RKO (cell line): ENCODE data around the gene ERCC2.
"Not testable (repeated sequence)": the region's sequence is repeated elsewhere in the genome, so short reads cannot be mapped to it uniquely, and the experiment has no call there.

ENCODE experiments used
- DNase-seq: peaks from one replicate; pipeline ENCODE4 v3.0.0-alpha.2; 2016; ENCODE audit warnings: low spot score

Gene ERCC2

GRCh38 chr19:45333609-45334303 is 36.6 kb downstream of the ERCC2 start:
- DNase-seq = no peak

DNA sequence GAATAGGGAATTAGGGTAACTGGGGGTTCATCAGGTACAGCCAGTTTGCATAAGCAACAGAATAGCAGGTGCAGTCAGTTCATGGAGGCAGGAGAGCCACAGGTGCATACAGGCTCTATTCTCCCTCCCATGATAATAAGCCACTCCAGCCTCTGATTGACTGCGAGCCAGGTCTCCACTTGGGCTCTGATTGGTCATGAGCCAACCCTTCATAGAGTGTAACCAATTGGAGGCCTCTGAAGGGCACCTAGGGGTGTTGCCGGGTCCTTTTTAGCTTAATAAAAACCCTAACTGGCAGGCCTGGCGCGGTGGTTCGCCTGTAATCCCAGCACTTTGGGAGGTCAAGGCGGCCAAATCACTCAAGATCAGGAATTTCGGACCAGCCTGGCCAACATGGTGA is 39.0 kb downstream of the ERCC2 start:
- DNase-seq = no peak

DNA sequence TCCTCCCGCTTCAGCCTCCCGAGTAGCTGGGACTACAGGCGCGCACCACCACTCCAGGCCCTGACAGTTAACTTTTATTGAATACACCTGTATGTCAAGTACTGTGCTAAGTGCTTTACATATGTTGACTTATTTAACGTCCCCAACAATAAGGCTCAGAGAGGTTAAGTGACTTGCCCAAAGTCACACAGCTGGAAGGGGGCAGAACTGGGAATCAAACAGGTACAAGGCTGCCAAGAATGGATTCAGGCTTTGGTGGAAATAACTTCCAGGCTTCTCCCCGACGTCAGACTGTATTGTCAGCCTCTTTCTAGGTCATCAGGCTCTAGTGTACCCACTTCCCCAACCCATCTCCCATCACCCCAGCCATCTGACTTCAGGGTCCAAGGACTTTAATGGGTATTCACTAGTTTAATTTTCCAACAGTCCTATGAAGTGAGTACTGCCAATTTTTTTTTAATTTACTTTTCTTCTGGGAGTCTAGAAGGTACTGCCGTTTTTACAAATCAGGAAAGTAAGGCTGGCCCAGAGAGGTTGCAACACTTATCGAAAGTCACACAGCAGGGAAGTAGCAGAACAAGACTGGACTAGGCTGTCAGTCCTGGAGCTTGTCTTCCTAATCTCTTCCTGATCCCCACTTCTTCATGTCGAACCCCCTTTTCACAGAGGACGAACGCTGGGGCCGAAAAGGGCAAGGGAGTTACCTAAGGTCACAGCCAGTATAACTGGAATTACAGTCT is 42.8 kb downstream of the ERCC2 start:
- no peak for DNase-seq

DNA sequence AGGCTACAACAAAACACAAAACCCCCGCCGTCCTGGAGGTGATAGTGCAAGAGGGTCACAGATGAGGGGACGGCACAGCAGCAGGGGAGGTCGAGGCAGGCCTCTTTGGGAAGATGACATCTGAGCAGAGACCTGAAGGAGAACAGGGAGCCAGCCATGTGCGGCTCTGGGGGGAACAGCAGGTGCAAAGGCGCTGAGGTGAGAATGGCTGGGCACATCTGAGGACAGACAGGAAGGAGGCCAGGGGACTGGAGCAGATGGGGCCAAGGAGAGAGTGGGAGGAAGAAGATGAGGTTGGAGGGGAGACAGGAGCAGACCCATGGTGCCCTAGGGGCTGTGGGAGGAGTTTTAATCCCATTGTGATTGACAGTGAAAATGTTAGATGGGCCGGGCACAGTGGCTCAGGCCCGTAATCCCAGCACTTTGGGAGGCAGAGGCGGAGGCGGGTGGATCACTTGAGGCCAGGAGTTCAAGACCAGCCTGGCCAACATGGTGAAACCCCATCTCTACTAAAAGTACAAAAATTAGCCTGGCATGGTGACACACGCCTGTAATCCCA is 45.9 kb downstream of the ERCC2 start:
- DNase-seq = no peak

GRCh38 chr19:45323671-45324081 is 46.7 kb downstream of the ERCC2 start:
- no peak for DNase-seq

DNA sequence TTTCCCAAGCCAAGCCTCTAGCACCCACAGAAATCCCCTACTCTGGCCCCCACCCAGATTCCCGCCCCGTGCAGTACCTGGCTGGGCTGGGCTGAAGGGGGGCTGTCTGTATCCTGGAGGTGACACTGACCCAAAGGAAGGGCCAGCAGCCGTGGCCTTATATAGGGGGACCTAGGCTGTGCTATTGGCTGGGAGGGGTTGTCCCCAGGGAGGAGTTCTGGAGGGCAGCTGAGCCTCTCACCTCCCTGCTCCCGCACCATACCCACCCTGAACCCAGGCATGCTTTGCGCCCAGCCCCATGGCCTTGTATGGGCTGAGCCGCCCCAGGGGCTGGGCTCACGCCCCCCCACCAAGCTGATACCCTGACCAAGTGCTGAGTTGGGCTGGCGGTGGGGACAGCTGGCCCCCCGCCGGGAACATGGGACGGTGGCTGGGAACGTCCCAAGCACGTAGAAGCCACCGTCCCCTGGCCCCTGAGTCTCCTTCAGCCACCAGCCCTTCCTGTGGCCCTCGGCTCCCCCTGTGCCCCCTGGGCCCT is 47.6 kb downstream of the ERCC2 start, which contains the start of gene CKM:
TSS of gene CKM (minus strand) at position 132 of the 538 bp plus-strand sequence. CDS start 3,162 bp downstream, outside the sequence.
- DNase-seq = no peak

- DNase-seq = no peak
Observed at GRCh38 chr19:45322311-45322710, 48.1 kb downstream of the ERCC2 start.

DNA sequence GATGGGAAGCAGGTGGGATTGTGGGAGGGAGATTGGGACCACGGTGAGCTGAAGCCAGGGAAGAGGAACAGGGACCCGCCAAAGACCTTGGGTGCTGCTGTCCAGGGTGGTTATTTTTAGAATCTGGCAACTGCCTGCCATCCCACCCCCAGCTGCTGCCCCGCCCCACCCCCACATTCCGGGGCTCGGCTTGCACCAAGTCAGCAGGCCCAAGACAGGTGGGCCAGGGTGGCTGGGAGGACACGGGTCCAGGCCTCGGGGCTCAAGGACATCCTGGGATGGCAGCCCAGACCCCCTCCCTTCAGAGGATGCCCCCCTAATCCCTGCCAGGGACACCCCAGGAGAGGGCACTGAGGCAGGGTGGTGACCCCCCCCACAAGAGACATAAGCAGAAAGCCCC is 48.5 kb downstream of the ERCC2 start:
- no peak for DNase-seq

DNA sequence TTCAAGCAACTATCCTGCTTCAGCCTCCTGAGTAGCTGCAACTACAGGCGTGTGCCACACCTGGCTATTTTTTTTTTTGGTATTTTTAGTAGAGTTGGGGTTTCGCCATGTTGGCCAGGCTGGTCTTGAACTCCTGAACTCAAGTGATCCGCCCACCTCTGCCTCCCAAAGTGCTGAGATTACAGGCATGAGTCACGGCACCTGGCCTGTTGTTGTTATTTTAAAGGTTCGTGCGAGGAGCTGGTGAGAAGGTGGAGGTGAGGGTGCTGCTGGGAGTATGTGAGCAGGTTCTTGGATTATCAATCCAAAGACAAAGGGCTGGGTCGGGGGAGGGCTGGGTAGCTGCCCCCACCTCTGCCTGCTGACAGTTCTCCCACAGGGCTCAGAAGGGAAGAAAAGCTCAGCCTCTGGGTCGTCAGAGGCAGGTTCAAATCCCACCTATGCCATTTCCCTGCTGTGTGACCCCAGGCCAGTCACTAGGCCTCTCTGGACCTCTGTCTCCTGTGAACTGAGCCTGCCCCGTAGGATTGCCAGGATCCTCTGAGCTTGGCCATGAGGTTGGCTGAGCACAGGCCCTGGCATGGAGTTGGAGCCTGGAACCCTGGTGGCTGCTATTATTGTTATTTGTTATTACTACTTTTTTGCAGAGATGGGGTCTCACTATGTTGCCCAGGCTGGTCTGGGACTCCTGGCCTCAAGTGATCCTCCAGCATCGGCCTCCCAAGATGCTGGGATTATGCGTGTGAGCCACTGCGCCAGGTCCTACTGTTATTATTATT is 49.2 kb downstream of the ERCC2 start:
- no peak for DNase-seq

DNA sequence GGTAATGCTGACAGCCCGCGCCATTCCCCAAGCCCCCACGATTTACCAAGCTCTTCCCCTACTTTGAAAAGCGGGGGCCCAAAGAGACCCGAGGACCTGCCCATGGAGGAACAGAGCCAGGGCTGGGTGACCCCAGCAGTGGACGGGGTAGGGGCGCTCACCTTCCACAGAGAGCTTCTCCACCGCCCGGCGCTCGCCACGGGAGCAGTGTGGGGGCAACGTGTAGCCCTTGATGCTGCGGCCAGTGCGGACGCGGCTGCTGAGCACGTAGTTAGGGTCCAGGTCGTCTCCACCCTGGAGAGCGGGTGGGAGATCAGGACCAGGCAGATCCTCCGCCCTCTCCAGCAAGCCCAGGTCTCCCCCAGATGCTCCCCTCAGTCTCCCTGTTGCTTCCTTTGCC is 55.1 kb downstream of the ERCC2 start:
- no peak for DNase-seq

- no peak for DNase-seq
Observed at GRCh38 chr19:45314708-45315245, 55.6 kb downstream of the ERCC2 start.

GRCh38 chr19:45312285-45312684 is 58.1 kb downstream of the ERCC2 start:
- not testable (repeated sequence) for DNase-seq

DNA sequence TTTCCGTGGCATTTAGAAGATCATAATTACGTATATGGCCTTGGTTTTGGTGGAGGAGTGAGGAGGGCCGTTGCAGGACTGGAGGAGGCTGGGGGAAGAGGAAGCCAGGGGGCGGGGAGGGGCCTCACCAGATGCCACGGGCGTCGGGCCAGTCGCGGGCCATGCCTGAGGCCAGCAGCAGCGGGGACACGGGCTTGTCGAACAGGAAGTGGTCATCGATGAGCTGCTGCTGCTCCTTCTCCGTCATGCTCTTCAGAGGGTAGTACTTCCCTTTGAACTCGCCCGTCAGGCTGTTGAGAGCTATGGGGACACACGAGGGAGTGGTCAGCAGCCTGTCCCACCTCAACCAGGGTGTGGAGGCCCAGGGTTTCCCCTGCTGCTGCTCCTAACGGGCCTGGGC is 58.8 kb downstream of the ERCC2 start:
- no peak for DNase-seq

GRCh38 chr19:45309322-45309721 is 61.1 kb downstream of the ERCC2 start:
- DNase-seq = not testable (repeated sequence)

GRCh38 chr19:45307361-45307760 is 63.0 kb downstream of the ERCC2 start:
- no peak for DNase-seq

GRCh38 chr19:45306518-45307027 is 63.8 kb downstream of the ERCC2 start:
- no peak for DNase-seq

DNA sequence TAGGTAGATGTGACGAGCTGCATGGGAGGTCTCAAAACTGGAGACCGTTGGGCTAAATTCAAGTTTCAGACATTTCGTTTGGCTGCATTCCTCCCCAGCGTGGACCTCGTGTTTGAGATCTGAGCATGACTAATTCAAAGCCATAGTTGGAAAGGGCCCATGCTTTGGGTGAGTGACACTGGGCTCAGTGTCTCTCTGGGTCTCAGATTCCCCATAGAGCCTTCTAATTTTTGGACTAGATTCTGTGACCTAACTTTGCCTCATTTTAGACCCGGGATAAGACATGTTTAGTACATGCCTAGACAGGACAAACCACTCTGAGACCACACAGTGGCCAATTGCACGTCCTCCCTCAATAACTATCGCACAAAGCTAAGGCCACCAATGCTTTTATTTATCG is 64.3 kb downstream of the ERCC2 start:
- no peak for DNase-seq

DNA sequence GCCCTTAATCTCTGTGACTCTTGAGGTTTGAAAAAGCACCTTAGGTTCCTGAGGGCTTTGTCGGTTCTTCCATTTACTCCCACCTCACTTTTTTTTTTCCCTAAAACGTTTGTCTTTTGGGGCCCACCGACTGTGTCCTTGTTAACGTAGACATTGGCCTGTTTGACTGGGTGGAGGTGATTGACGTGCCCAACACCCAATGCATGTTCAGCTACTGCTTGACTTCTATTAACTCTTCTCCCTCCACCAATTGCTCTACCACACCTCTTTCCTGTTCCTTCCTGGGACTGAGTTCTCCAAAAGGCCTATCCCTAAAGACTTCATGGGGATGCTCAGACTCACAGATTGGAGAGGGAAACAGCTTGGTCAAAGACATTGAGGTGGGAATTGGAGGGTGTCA is 65.0 kb downstream of the ERCC2 start:
- DNase-seq = no peak

GRCh38 chr19:45305007-45305406 is 65.4 kb downstream of the ERCC2 start:
- DNase-seq = no peak

DNA sequence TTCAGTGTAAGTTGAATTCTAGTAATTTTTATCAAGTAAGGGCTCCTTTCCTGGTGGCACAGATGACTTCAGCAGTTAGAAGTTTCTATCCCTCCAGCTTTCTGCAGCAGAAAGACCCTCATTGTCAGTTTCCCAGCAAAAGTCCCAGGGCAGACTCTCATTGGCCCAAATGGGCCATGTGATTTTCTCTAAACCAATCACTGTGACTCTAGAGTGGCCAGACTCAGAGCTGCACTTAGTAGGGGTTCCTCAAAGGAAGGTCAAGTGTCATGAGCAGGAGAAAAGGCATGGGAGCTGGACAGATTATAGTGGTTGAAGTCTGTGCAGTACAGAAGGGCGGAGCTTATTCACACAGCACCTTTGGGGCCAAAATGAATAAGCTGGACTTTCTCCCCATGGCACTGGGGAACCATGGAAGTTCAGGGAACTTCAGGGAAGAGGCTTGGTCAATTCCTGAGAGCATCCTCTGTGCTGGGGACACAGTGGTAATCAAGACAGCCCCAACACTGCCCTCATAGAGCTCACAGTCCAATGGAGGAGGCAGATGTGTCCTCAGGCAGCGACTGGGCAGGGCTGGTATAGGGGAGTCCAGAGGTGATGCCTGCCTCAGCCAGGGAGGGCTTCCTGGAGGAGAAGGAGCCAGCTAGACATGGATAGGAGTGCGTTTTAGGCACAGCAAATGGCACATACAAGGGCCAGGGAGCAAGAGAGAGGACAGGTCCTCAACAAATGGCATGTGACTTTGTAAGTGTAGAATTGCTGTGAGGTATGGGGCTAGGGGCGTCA is 66.0 kb downstream of the ERCC2 start:
- no peak for DNase-seq
